Measurements from ENCODE around the gene NAALADL2. TPM values are rescaled to one million over a fixed set of nuclear protein-coding genes. Genes with fewer than 3 reads are reported as not detected.

NAALADL2 gene
- polyA plus RNA-seq, 3 donors = not detected

DNA sequence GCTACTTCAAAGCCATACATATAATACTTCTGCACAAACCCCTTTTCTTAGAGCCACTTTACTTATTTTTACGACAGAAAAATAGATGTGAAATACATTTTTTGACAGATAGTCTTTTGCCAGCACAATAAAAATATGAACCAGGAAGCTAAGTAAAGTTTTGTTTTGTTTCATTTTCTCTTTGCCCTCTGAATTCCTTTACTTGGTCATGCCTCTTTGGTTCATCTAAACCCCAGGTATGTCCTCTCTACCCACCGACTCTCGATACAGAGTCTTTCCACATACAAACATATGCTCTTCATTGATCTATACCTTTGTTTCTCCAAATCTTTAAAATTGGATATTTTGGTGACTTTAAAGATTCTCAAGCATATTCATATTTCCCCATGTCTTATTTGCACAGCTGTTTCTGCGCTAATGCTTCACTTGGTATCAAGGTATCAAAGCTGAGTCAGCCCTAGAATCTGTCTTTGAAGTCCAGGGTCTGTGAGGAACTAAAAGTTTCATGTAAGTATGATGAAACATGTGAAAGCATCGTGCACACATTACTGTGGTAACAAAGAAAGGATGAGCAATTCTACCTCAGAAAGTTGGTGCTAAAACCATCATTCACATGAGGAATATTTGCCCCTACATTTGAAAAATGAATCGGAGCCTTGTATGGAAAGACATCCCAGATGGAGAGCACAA, 845.4 kb downstream of the NAALADL2 start:
- Mint-ChIP-seq H3K27ac (no peak overlapping the region), H3K27me3 (ENCODE audit: low read depth in 3 of 3) (no peaks in the 10 kb centered on the region), H3K4me1 (no peaks in the 10 kb centered on the region), H3K4me3 (no peak overlapping the region), H3K36me3 (no peaks in the 10 kb centered on the region), H3K9me3 (peaks cover 0 to 13% (median 2%) of the 10 kb centered on the region in 7 donors)
- Histone ChIP-seq H3K9ac (ENCODE audit: insufficient read depth, low read length, poor library complexity, severe bottlenecking) (no peak overlapping the region), H3K79me2 (ENCODE audit: insufficient read depth, low read length) (no peaks in the 10 kb centered on the region), H3K4me2 (replicated peaks; ENCODE audit: extremely low read depth, low read length, poor library complexity, severe bottlenecking) (no peak overlapping the region), H3K9me3 (replicated peaks in 1 of 2; ENCODE audit: control insufficient read depth in 1 of 2, insufficient read depth in 1 of 2, low read length in 2 of 2) (peaks cover 2 to 11% of the 10 kb centered on the region in 2 donors), H3K36me3 (replicated peaks in 1 of 2; ENCODE audit: control insufficient read depth in 1 of 2, insufficient read depth in 2 of 2, low read length in 2 of 2) (no peaks in the 10 kb centered on the region), H4K20me1 (ENCODE audit: insufficient read depth, low read length) (no peaks in the 10 kb centered on the region), H3K27me3 (ENCODE audit: control insufficient read depth in 2 of 2, insufficient read depth in 2 of 2, low read length in 2 of 2) (no peaks in the 10 kb centered on the region), H3K4me3 (replicated peaks in 1 of 3; ENCODE audit: low read depth in 2 of 3, low read length in 3 of 3) (no peak overlapping the region), H2AFZ (ENCODE audit: insufficient read depth, low read depth, low read length, poor library complexity, severe bottlenecking) (no peak overlapping the region), H3K27ac (ENCODE audit: low read depth in 1 of 2, low read length in 2 of 2) (no peak overlapping the region), H3K4me1 (ENCODE audit: control insufficient read depth in 1 of 2, insufficient read depth in 2 of 2, low read length in 2 of 2) (no peaks in the 10 kb centered on the region)
- intact Hi-C loops (cut with micrococcal nuclease) = no loop called here
- TF ChIP-seq CTCF (IDR thresholded peaks at IDR 0.05) = no peak
- no CpG with 5 or more reads among the region's 6 CpGs for WGBS (ENCODE audit: insufficient coverage)
- DNase-seq = no peak

GRCh38 chr3:175713268-175713667, 854.1 kb downstream of the NAALADL2 start:
- Mint-ChIP-seq H3K4me3 (no peak overlapping the region), H3K27me3 (ENCODE audit: low read depth in 3 of 3) (no peaks in the 10 kb centered on the region), H3K36me3 (no peaks in the 10 kb centered on the region), H3K4me1 (no peaks in the 10 kb centered on the region), H3K9me3 (peaks cover 0 to 17% (median 6%) of the 10 kb centered on the region in 7 donors), H3K27ac (no peak overlapping the region)
- TF ChIP-seq CTCF (IDR thresholded peaks at IDR 0.05) = no peak
- no peak overlapping the region for H3K9ac ChIP-seq (ENCODE audit: insufficient read depth, low read length, poor library complexity, severe bottlenecking)
- H3K9me3 ChIP-seq (replicated peaks in 1 of 2; ENCODE audit: control insufficient read depth in 1 of 2, insufficient read depth in 1 of 2, low read length in 2 of 2) = peaks cover 0 to 6% of the 10 kb centered on the region in 2 donors
- no peaks in the 10 kb centered on the region for H4K20me1 ChIP-seq (ENCODE audit: insufficient read depth, low read length)
- H2AFZ ChIP-seq (ENCODE audit: insufficient read depth, low read depth, low read length, poor library complexity, severe bottlenecking) = no peak overlapping the region
- H3K4me1 ChIP-seq (ENCODE audit: control insufficient read depth in 1 of 2, insufficient read depth in 2 of 2, low read length in 2 of 2) = no peaks in the 10 kb centered on the region
- intact Hi-C loops (cut with micrococcal nuclease) = no loop called here
- no peak overlapping the region for H3K27ac ChIP-seq (ENCODE audit: low read depth in 1 of 2, low read length in 2 of 2)
- no peaks in the 10 kb centered on the region for H3K79me2 ChIP-seq (ENCODE audit: insufficient read depth, low read length)
- no peaks in the 10 kb centered on the region for H3K36me3 ChIP-seq (replicated peaks in 1 of 2; ENCODE audit: control insufficient read depth in 1 of 2, insufficient read depth in 2 of 2, low read length in 2 of 2)
- H3K4me3 ChIP-seq (replicated peaks in 1 of 3; ENCODE audit: low read depth in 2 of 3, low read length in 3 of 3) = no peak overlapping the region
- no peak for DNase-seq
- H3K27me3 ChIP-seq (ENCODE audit: control insufficient read depth in 2 of 2, insufficient read depth in 2 of 2, low read length in 2 of 2) = no peaks in the 10 kb centered on the region
- no peak overlapping the region for H3K4me2 ChIP-seq (replicated peaks; ENCODE audit: extremely low read depth, low read length, poor library complexity, severe bottlenecking)

Data from CD14-positive monocyte (primary cell).